ENCODE data around the gene PMM2. TPM values are rescaled to one million over a fixed set of nuclear protein-coding genes. Genes with fewer than 3 reads are reported as not detected.

The PMM2 gene
- total RNA-seq, 1 donor = 34.7 TPM

GRCh38 chr16:8898660-8899318, 101.2 kb downstream of the PMM2 start:
- DNase-seq (ENCODE audit: low read depth) = no peak
- TF ChIP-seq, protein P1, sequence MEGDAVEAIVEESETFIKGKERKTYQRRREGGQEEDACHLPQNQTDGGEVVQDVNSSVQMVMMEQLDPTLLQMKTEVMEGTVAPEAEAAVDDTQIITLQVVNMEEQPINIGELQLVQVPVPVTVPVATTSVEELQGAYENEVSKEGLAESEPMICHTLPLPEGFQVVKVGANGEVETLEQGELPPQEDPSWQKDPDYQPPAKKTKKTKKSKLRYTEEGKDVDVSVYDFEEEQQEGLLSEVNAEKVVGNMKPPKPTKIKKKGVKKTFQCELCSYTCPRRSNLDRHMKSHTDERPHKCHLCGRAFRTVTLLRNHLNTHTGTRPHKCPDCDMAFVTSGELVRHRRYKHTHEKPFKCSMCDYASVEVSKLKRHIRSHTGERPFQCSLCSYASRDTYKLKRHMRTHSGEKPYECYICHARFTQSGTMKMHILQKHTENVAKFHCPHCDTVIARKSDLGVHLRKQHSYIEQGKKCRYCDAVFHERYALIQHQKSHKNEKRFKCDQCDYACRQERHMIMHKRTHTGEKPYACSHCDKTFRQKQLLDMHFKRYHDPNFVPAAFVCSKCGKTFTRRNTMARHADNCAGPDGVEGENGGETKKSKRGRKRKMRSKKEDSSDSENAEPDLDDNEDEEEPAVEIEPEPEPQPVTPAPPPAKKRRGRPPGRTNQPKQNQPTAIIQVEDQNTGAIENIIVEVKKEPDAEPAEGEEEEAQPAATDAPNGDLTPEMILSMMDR (IDR thresholded peaks at IDR 0.05; ENCODE audit: insufficient read depth, low read length) = no peak
- H3K4me3 ChIP-seq (ENCODE audit: low read depth, low read length) = no peak overlapping the region

Other genes starting within 250 kb of the PMM2 start
- not detected in 2 replicates for gene TMEM114, start 207.3 kb upstream of the PMM2 start, total RNA-seq (ENCODE audit: low replicate concordance)
- gene METTL22, start 176.1 kb upstream of the PMM2 start, total RNA-seq (ENCODE audit: low replicate concordance) = 21.7 and 59.1 TPM in 2 replicates
- gene ABAT, start 123.2 kb upstream of the PMM2 start, total RNA-seq (ENCODE audit: low replicate concordance) = 1.4 and 8.3 TPM in 2 replicates
- gene TMEM186, start 200 bp upstream of the PMM2 start, total RNA-seq (ENCODE audit: low replicate concordance) = 3.6 and 4.7 TPM in 2 replicates
- 66.5 and 68.3 TPM in 2 replicates for gene CARHSP1, start 71.2 kb downstream of the PMM2 start, total RNA-seq (ENCODE audit: low replicate concordance)
- not detected in 2 replicates for gene LITAFD, start 84.5 kb downstream of the PMM2 start, total RNA-seq (ENCODE audit: low replicate concordance)
- 55.3 and 141 TPM in 2 replicates for gene USP7, start 166.1 kb downstream of the PMM2 start, total RNA-seq (ENCODE audit: low replicate concordance)